ENCODE results near the gene CCDC148. TPM values are rescaled to one million over a fixed set of nuclear protein-coding genes. Genes with fewer than 3 reads are reported as not detected.

The CCDC148 gene
- total and polyA plus RNA-seq, 2 donors (not counting 3 experiments of a cell fraction or from before 2014, with no cell fraction given) = 0.04 to 0.69 TPM

- Histone ChIP-seq H3K9ac (replicated peaks; ENCODE audit: extremely low read depth, insufficient read depth, low read length) (no peak overlapping the region), H2AFZ (ENCODE audit: low read depth, low read length) (no peak overlapping the region), H3K4me2 (ENCODE audit: insufficient read depth, low read length) (no peak overlapping the region), H3K36me3 (ENCODE audit: control insufficient read depth in 2 of 2, extremely low read depth in 1 of 2, insufficient read depth in 2 of 2, low read length in 2 of 2) (no peaks in the 10 kb centered on the region), H3K27ac (ENCODE audit: insufficient read depth, low read depth, low read length) (no peak overlapping the region), H3K4me1 (ENCODE audit: control insufficient read depth, extremely low read depth, insufficient read depth, low read length) (peaks cover 2% of the 10 kb centered on the region), H3K9me3 (replicated peaks; ENCODE audit: control insufficient read depth, insufficient read depth, low read length) (no peaks in the 10 kb centered on the region), H3K27me3 (ENCODE audit: control insufficient read depth in 2 of 2, insufficient read depth in 2 of 2, low read length in 2 of 2) (peaks cover 0 to 2% of the 10 kb centered on the region in 2 experiments), H4K20me1 (replicated peaks; ENCODE audit: control insufficient read depth, extremely low read depth, insufficient read depth, low read length) (no peaks in the 10 kb centered on the region), H3K9me1 (replicated peaks; ENCODE audit: control insufficient read depth, extremely low read depth, insufficient read depth, low read length) (no peaks in the 10 kb centered on the region), H3K79me2 (ENCODE audit: control insufficient read depth, insufficient read depth, low read length) (no peaks in the 10 kb centered on the region), H3K4me3 (replicated peaks in 1 of 3; ENCODE audit: insufficient read depth in 1 of 3, low read depth in 1 of 3, low read length in 3 of 3) (no peak overlapping the region)
- TF ChIP-seq EZH2 (IDR thresholded peaks at IDR 0.05; ENCODE audit: borderline replicate concordance, low read depth, low read length, severe bottlenecking) (no peak), FOS (IDR thresholded peaks at IDR 0.05; ENCODE audit: borderline replicate concordance, insufficient read depth, low read length) (no peak), POLR2AphosphoS5 (IDR thresholded peaks at IDR 0.05; ENCODE audit: insufficient read depth, low read depth, low read length) (no peak), MYC (IDR thresholded peaks at IDR 0.05; ENCODE audit: low read depth, low read length) (no peak)
- TF ChIP-seq, protein P1, sequence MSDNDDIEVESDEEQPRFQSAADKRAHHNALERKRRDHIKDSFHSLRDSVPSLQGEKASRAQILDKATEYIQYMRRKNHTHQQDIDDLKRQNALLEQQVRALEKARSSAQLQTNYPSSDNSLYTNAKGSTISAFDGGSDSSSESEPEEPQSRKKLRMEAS (IDR thresholded peaks at IDR 0.05; ENCODE audit: insufficient read depth, insufficient read length) = no peak
- TF ChIP-seq, protein P2, sequence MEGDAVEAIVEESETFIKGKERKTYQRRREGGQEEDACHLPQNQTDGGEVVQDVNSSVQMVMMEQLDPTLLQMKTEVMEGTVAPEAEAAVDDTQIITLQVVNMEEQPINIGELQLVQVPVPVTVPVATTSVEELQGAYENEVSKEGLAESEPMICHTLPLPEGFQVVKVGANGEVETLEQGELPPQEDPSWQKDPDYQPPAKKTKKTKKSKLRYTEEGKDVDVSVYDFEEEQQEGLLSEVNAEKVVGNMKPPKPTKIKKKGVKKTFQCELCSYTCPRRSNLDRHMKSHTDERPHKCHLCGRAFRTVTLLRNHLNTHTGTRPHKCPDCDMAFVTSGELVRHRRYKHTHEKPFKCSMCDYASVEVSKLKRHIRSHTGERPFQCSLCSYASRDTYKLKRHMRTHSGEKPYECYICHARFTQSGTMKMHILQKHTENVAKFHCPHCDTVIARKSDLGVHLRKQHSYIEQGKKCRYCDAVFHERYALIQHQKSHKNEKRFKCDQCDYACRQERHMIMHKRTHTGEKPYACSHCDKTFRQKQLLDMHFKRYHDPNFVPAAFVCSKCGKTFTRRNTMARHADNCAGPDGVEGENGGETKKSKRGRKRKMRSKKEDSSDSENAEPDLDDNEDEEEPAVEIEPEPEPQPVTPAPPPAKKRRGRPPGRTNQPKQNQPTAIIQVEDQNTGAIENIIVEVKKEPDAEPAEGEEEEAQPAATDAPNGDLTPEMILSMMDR (IDR thresholded peaks at IDR 0.05; ENCODE audit: extremely low read depth in 1 of 2, insufficient read depth in 1 of 2, low read depth in 1 of 2, low read length in 2 of 2) = no peak
- intact Hi-C loops (cut with micrococcal nuclease) = loop anchor here (5.0 kb wide), 1 partner anchor 360 kb away; no protein-coding TSS in a partner anchor
- no peak for FAIRE-seq
- POLR2A ChIA-PET = no interaction called here
- BruUV-seq (replicated peaks) = no TSS peak
- no peak for DNase-seq (ENCODE audit: low read depth, low spot score)
- CTCF ChIA-PET = no interaction called here
- dilution Hi-C loops (cut with MboI; ENCODE audit: extremely low pct_ligation_motif_present, low sequenced_read_pairs) = no loop called here
These were observed 63.9 kb downstream of the CCDC148 start for GRCh38 chr2:158392687-158393086.

Measured in endothelial cell of umbilical vein (primary cell).